Measurements from ENCODE around the gene RBBP8. TPM values are rescaled to one million over a fixed set of nuclear protein-coding genes. Genes with fewer than 3 reads are reported as not detected.

The RBBP8 gene
- total RNA-seq, 1 experiment from 2014 or later = 66.0 TPM

GRCh38 chr18:23059541-23060465 lies 126.7 kb downstream of the RBBP8 start:
- DNase-seq (ENCODE audit: low read depth) = no peak

DNA sequence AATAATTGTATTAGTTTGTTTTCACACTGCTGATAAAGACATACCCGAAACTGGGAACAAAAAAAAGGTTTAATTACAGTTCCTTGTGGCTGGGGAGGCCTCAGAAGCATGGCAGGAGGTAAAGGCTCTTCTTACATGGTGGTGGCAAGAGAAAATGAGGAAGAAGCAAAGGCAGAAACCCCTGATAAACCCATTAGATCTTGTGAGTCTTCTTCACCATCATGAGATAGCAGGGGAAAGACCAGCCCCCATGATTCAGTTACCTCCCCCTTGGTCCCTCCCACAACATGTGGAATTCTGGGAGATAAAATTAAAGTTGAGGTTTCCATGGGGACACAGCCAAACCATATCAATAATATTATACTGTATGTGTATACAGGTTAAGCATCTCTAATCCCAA lies 128.9 kb downstream of the RBBP8 start:
- no peak for DNase-seq (ENCODE audit: low read depth)

GRCh38 chr18:23063502-23063901 lies 130.4 kb downstream of the RBBP8 start:
- no peak for DNase-seq (ENCODE audit: low read depth)

- no peak for DNase-seq (ENCODE audit: low read depth)
Observed at GRCh38 chr18:23065234-23065806, 132.2 kb downstream of the RBBP8 start.

- DNase-seq (ENCODE audit: low read depth) = no peak
Observed at GRCh38 chr18:23066060-23066459, 132.9 kb downstream of the RBBP8 start.

DNA sequence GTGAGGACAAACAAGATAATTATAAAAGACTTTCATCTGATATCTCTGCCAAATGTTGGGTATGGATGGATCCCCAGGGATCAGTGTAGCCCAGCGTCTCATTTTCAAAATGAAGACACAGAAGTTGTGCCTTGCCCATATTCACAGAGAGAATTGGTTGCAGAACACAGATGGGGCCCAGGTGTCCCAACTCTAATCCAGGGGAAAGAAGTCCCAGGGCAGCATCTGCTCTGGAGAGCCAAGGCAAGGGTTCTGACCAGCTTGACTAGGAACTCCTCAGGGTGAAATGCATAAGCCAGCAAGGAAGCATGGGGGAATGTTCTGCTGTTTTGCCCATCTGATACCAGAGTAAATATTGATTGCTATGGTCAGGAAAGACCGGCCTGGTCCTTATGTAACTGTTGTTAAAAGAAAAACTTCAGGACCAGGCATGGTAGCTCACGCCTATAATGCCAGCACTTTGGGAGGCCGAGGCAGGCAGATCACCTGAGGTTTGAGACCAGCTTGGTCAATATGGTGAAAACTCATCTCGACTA lies 133.4 kb downstream of the RBBP8 start:
- DNase-seq (ENCODE audit: low read depth) = no peak

- DNase-seq (ENCODE audit: low read depth) = peak; percentile 29
Observed at GRCh38 chr18:23067236-23067635, 134.1 kb downstream of the RBBP8 start.

GRCh38 chr18:23068011-23068410 lies 134.9 kb downstream of the RBBP8 start:
- DNase-seq (ENCODE audit: low read depth) = no peak

- no peak for DNase-seq (ENCODE audit: low read depth)
Observed at GRCh38 chr18:23068570-23069310, 135.6 kb downstream of the RBBP8 start.

DNA sequence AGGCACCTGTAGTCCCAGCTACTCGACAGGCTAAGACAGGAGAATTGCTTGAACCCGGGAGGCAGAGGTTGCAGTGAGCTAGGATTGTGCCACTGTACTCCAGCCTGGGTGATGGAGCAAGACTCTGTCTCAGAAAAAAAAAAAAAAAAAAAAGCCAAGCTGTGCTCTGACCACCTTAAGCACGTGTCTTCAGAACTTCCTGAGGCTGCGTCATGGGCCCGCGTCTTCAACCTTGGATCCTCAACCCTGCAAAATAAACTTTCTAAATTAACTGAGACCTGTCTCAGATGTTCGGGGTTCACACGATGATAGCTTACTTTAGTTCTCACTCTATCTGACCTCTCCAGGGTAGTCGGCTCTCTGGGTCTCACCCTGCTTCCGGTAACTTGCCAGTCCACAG lies 136.4 kb downstream of the RBBP8 start:
- DNase-seq (ENCODE audit: low read depth) = no peak

- no peak for DNase-seq (ENCODE audit: low read depth)
Observed at GRCh38 chr18:23069898-23070297, 136.8 kb downstream of the RBBP8 start.

- DNase-seq (ENCODE audit: low read depth) = peak; percentile 70
Observed at GRCh38 chr18:23071285-23071684, 138.2 kb downstream of the RBBP8 start.

- DNase-seq (ENCODE audit: low read depth) = no peak
Observed at GRCh38 chr18:23072079-23072478, 139.0 kb downstream of the RBBP8 start.

DNA sequence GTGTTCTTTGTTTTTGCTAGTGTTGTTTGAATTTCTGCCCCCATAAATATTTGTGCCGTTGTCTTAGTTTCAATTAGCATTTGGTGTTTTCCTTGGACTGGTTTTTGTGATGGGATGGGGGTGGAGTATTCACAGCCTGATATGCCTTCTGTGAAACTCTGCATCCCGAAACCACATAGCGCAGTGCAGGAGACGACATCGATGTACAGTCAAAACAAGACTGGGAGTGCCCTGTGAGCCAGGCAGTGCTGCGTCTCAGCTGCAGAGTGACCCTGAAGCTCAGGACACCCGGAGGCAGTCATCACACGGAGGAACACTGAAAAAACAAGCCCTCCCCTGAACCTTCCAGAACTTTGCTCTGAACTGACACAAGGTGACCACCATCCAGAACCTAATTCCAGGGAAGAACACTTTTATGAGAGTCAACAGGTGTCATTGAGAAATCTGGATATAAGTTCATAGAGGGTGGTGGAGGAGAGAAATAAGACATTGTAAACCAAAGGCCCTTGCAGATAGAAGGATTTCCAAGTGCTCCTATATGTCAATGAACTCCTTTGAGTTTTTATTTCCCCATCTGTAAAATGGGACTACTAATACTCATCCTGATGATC lies 141.0 kb downstream of the RBBP8 start:
- no peak for DNase-seq (ENCODE audit: low read depth)

Other genes starting within 250 kb of the RBBP8 start
- 0.88 and 1.9 TPM in 2 replicates for gene CABLES1, start 202.2 kb downstream of the RBBP8 start, total RNA-seq (2014; rRNA removed; shearing (Covaris generic))